PC-3 (cell line): ENCODE measurements around the gene ANKRD11.

Experiments used
- EZH2phosphoT487 ChIP-seq: fragments of 300-600 bp; sonication (generic); IDR thresholded peaks from 2 replicates; pipeline ENCODE4 v1.6.1; 2018; ENCODE audit warnings: mild to moderate bottlenecking, antibody characterized with exemption, low read length, borderline replicate concordance
- TF ChIP-seq, protein P1 (sequence below): fragments of 300-600 bp; sonication (generic); conservative IDR thresholded peaks from 2 replicates; pipeline ENCODE4 v1.5.1; 2017; ENCODE audit warnings: antibody characterized with exemption, low read depth, mild to moderate bottlenecking, low read length

DNA sequence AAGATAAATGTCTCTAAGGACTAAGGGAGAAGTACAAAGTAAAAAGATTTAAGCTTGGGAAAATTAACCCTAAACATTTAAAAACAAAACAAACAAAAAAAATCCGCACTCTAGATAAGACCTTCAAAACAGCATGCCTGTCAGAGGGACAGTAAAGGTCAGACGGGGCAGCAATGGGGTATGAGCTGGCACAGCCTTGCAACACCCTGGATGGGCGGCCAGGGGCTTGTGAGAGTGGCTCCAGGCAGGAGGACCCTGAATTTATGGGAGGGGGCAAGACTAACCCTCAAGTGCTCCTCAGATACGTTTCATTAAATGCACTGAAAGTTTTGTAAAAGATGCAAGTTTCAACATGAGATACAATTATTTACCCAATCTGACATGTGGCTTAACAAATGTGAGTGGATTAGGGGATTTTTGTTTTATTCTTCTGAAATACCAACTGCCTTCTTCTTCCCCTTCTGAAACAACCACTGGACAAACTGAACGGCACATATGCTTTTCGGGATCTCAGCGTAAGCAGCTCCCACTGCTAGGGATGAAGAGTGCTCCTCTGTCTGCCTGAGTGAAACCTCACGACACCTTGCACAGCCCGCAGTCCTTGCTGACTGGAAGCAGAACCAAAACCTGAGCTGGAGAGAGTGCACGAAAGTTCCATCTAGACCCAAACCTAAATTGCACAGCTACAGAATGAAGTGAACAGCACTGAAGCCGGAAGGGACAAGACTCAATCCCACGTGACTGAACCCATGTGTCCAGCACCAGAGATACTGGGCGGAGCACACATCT is 128.4 kb downstream of the ANKRD11 start:
- TF ChIP-seq, protein P1, sequence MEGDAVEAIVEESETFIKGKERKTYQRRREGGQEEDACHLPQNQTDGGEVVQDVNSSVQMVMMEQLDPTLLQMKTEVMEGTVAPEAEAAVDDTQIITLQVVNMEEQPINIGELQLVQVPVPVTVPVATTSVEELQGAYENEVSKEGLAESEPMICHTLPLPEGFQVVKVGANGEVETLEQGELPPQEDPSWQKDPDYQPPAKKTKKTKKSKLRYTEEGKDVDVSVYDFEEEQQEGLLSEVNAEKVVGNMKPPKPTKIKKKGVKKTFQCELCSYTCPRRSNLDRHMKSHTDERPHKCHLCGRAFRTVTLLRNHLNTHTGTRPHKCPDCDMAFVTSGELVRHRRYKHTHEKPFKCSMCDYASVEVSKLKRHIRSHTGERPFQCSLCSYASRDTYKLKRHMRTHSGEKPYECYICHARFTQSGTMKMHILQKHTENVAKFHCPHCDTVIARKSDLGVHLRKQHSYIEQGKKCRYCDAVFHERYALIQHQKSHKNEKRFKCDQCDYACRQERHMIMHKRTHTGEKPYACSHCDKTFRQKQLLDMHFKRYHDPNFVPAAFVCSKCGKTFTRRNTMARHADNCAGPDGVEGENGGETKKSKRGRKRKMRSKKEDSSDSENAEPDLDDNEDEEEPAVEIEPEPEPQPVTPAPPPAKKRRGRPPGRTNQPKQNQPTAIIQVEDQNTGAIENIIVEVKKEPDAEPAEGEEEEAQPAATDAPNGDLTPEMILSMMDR: no peak
- no peak for TF ChIP-seq EZH2phosphoT487
